Thyroid gland (tissue), 4 donors: Measurements from ENCODE around the gene AGBL4. TPM values are rescaled to one million over a fixed set of nuclear protein-coding genes. Genes with fewer than 3 reads are reported as not detected.

Source experiments
- DNase-seq, 2 donors: peaks; one replicate each; pipeline ENCODE4 v3.0.0-alpha.2; 2019
- H3K27ac ChIP-seq, 3 donors: fragments of 200-600 bp; sonication (generic); 1 replicate in 2 of 3; 2 replicates in 1 of 3; pipeline ENCODE4 v1.5.1; 2016 to 2019; ENCODE audit warnings: mild to moderate bottlenecking in 1 of 3, moderate library complexity in 1 of 3
- H3K27me3 ChIP-seq: fragments of 200-600 bp; sonication (generic); one replicate; pipeline ENCODE4 v1.5.1; 2019
- H3K36me3 ChIP-seq, 2 donors: fragments of 200-600 bp; sonication (generic); one replicate each; pipeline ENCODE4 v1.5.1; 2016 to 2019
- H3K4me1 ChIP-seq, 2 donors: fragments of 200-600 bp; sonication (generic); one replicate each; pipeline ENCODE4 v1.5.1; 2017 to 2019
- H3K4me3 ChIP-seq, 3 donors: fragments of 200-600 bp; sonication (generic); replicated peaks in 1 of 3; 1 replicate in 2 of 3; 2 replicates in 1 of 3; pipeline ENCODE4 v1.5.1; 2016; ENCODE audit warnings: mild to moderate bottlenecking in 1 of 3
- H3K9me3 ChIP-seq: fragments of 200-600 bp; sonication (generic); one replicate; pipeline ENCODE4 v1.5.1; 2017
- POLR2A ChIP-seq, 2 donors: fragments of 450-650 bp; IDR thresholded peaks; one replicate each; pipeline ENCODE4 v1.6.1; 2017; ENCODE audit warnings: antibody characterized with exemption in 2 of 2, mild to moderate bottlenecking in 2 of 2, moderate library complexity in 1 of 2
- WGBS, 2 donors: methylation state at CpG; one replicate each; pipeline ENCODE4 v1.1.5; 2017; 5-methylcytosine and 5-hydroxymethylcytosine counted together
- intact Hi-C: fragments of 100-400 bp; cut with DNase I; formaldehyde crosslinking; loops from one replicate; pipeline ENCODE4 v1.15.1; 2023
- total RNA-seq, 4 donors: library from RNA; depleted of rRNA; stranded (reverse); fragments of >200 nt; gene quantifications; one replicate each; pipeline ENCODE4 v1.2.3, GENCODE V29; 2016
- TF ChIP-seq, protein P1 (sequence below), 6 experiments: fragments of 200-600 bp in 3 of 6; fragments of 450-650 bp in 3 of 6; sonication (generic) in 3 of 6; IDR thresholded peaks; one replicate each; pipeline ENCODE4 v1.5.1; 2016 to 2019; ENCODE audit warnings: antibody characterized with exemption in 6 of 6, mild to moderate bottlenecking in 2 of 6, inconsistent platforms in 1 of 6, moderate library complexity in 1 of 6

Gene AGBL4
- total RNA-seq, 4 donors from 2014 or later: 2.1 to 6.0 (median 4.8) TPM

DNA sequence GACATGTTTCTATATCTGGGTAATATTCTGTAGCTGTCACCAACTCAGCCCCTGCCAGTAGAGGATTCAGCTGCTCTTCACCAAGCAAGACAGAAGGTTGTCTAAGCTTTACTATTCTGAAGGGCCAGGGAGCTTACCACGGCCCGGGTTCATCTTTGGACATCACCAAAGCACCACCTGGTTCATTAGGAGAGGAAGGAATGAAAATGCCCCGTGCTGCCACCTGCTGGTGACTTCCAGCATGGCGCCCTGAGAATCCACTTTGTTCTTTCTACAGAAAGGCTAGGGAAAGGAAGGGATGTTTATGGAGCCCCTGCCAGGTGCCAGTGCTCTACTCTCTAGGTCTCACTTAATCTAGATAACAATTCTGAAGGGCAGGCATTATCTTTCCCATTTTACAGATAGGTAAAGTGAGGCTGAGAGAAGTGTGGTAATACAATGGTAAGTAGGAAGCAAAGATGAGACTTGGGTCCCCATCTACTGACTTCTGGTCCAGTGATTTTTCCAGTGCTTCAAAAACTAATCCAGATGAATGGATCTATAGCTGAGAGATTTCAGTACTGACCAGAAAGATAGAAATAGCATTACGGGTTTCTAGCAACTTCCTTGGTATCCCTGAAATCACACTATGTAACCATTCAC lies 1326.6 kb downstream of the AGBL4 start:
- H3K27me3 ChIP-seq: no peaks in the 10 kb centered on the region
- no peak overlapping the region for H3K4me3 ChIP-seq
- WGBS, 2 donors: 18 to 22% methylated on average over 5 of the region's 5 CpGs
- H3K27ac ChIP-seq: no peak overlapping the region
- TF ChIP-seq POLR2A (IDR thresholded peaks at IDR 0.05): no peak
- TF ChIP-seq, protein P1, sequence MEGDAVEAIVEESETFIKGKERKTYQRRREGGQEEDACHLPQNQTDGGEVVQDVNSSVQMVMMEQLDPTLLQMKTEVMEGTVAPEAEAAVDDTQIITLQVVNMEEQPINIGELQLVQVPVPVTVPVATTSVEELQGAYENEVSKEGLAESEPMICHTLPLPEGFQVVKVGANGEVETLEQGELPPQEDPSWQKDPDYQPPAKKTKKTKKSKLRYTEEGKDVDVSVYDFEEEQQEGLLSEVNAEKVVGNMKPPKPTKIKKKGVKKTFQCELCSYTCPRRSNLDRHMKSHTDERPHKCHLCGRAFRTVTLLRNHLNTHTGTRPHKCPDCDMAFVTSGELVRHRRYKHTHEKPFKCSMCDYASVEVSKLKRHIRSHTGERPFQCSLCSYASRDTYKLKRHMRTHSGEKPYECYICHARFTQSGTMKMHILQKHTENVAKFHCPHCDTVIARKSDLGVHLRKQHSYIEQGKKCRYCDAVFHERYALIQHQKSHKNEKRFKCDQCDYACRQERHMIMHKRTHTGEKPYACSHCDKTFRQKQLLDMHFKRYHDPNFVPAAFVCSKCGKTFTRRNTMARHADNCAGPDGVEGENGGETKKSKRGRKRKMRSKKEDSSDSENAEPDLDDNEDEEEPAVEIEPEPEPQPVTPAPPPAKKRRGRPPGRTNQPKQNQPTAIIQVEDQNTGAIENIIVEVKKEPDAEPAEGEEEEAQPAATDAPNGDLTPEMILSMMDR (IDR thresholded peaks at IDR 0.05): peak; percentile 63 to 92 (median 78)
- H3K36me3 ChIP-seq: no peaks in the 10 kb centered on the region
- no peaks in the 10 kb centered on the region for H3K9me3 ChIP-seq
- H3K4me1 ChIP-seq: no peaks in the 10 kb centered on the region
- intact Hi-C loops: loop anchor here (5.0 kb wide), 1 partner anchor 125 kb away; no protein-coding TSS in a partner anchor
- peak; percentile 62 to 63 for DNase-seq

DNA sequence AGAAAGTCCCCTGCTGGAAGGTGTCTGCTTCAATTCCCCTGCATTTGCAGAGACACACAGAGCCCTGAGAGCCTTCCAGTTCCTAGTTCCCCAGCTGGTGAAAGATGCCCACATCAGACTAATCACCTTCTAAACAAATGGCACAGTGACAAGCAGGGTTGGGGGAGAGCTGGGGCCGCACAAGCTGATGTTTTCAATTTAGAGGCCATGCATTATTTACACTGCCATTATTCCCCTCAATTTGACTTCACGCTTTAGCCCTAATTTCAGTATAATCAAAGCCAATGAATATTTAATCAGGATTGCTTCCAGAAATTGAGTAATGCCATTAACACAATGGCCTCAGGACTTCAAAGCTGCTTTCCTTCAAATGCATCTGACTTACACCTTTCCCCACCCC lies 1328.6 kb downstream of the AGBL4 start:
- WGBS, 2 donors: 87 to 90% methylated on average over 2 of the region's 2 CpGs
- H3K27me3 ChIP-seq: no peaks in the 10 kb centered on the region
- no peaks in the 10 kb centered on the region for H3K36me3 ChIP-seq
- H3K4me1 ChIP-seq: no peaks in the 10 kb centered on the region
- no peaks in the 10 kb centered on the region for H3K9me3 ChIP-seq
- intact Hi-C loops: loop anchor here (5.0 kb wide), 1 partner anchor 123 kb away; no protein-coding TSS in a partner anchor
- H3K27ac ChIP-seq: no peak overlapping the region
- H3K4me3 ChIP-seq: no peak overlapping the region
- TF ChIP-seq, protein P1 (IDR thresholded peaks at IDR 0.05): no peak
- no peak for TF ChIP-seq POLR2A (IDR thresholded peaks at IDR 0.05)
- no peak for DNase-seq

DNA sequence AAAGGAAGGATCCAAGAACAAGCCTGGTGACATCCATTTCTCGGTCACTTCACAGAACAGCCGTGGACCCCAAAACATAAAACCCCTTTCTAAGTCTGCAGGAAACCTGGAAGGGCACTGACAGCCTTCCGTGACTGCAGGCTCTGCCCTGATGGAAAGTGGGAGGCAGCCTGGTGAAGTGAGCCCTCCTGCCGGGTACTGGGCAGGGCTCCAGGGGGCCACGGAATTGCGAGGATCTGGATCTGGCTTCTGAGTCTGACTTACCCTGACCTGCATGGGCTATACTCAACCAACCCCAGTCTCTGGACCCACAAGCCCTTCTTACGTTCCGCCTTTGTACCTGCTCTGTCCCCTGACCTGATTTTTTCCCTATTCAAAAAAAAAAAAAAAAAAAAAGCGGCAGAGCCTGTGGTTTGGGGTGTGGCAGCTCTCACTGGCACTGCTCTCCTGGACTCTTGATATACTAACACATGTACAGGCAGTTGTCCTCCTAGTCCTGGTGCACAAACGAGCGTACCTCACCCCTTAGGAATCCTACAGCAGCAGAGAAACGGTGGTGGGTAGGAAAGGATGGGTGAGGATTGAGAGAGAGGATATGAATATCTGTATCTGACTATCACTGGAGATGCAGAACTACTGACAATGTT lies 1330.0 kb downstream of the AGBL4 start:
- Histone ChIP-seq H3K27me3 (no peaks in the 10 kb centered on the region), H3K4me1 (no peaks in the 10 kb centered on the region), H3K4me3 (no peak overlapping the region), H3K27ac (no peak overlapping the region), H3K36me3 (no peaks in the 10 kb centered on the region), H3K9me3 (no peaks in the 10 kb centered on the region)
- intact Hi-C loops: no loop called here
- TF ChIP-seq, protein P1 (IDR thresholded peaks at IDR 0.05): no peak
- no peak for TF ChIP-seq POLR2A (IDR thresholded peaks at IDR 0.05)
- DNase-seq: no peak
- WGBS, 2 donors: 63 to 69% methylated on average over 12 of the region's 12 CpGs

DNA sequence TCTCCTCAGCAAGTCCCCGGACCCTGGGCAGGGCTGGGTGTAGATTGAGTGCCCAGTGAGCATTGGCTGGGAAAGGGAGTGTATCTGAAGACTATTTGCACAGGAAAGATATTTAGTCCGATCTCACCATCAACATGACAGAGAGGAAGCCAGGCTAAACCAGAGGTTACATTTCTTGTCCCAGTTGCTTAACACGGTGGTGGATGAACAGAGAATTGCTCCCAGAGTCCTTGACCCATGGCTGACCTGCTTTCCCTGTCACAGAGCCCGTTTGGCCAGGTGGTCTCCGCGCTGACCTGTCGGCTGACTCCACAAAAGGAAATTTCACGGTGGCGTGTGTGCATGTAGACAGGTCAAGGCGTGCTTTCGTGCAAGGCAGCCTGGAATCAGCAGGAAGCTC lies 1330.6 kb downstream of the AGBL4 start:
- no peaks in the 10 kb centered on the region for H3K27me3 ChIP-seq
- no peak overlapping the region for H3K27ac ChIP-seq
- no peaks in the 10 kb centered on the region for H3K4me1 ChIP-seq
- intact Hi-C loops: no loop called here
- TF ChIP-seq, protein P1 (IDR thresholded peaks at IDR 0.05): no peak
- no peak for TF ChIP-seq POLR2A (IDR thresholded peaks at IDR 0.05)
- H3K9me3 ChIP-seq: no peaks in the 10 kb centered on the region
- 60 to 67% methylated on average over 11 of the region's 11 CpGs for WGBS, 2 donors
- H3K4me3 ChIP-seq: no peak overlapping the region
- no peaks in the 10 kb centered on the region for H3K36me3 ChIP-seq
- no peak for DNase-seq

DNA sequence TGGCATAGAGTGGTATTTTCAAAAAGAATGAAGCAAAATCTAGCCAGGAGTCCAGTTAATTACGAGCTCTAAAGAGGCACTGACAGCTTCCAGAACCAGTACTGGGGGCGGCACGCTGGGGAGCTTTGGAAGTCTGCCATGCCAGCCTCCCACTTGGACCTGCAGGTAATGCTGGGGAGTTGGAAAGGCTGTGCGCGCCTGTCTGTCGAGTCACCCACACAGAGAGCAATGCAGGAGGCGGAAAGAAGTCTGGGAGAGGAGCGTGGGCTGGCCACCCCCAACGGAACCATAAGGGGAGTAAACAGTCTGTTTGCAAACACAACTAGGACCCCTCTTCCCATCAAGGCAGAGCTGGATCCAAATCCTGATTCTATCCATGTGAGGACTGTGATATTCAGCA lies 1331.5 kb downstream of the AGBL4 start:
- 70 to 80% methylated on average over 9 of the region's 9 CpGs for WGBS, 2 donors
- no peak for DNase-seq
- Histone ChIP-seq H3K4me1 (peaks cover 0 to 1% of the 10 kb centered on the region in 2 donors), H3K9me3 (no peaks in the 10 kb centered on the region), H3K36me3 (no peaks in the 10 kb centered on the region), H3K27ac (no peak overlapping the region), H3K27me3 (no peaks in the 10 kb centered on the region), H3K4me3 (no peak overlapping the region)
- TF ChIP-seq, protein P1 (IDR thresholded peaks at IDR 0.05): no peak
- TF ChIP-seq POLR2A (IDR thresholded peaks at IDR 0.05): no peak
- intact Hi-C loops: no loop called here
